SH-SY5Y (cell line): Measurements from ENCODE around the gene ART1.

Experiments
- GATA2 ChIP-seq: IDR thresholded peaks from 2 replicates; pipeline ENCODE4 v1.6.1; 2011; ENCODE audit warnings: mild to moderate bottlenecking, low read depth, low read length
- GATA3 ChIP-seq: IDR thresholded peaks from 2 replicates; pipeline ENCODE4 v1.6.1; 2011; ENCODE audit warnings: low read depth, mild to moderate bottlenecking, low read length, moderate library complexity

DNA sequence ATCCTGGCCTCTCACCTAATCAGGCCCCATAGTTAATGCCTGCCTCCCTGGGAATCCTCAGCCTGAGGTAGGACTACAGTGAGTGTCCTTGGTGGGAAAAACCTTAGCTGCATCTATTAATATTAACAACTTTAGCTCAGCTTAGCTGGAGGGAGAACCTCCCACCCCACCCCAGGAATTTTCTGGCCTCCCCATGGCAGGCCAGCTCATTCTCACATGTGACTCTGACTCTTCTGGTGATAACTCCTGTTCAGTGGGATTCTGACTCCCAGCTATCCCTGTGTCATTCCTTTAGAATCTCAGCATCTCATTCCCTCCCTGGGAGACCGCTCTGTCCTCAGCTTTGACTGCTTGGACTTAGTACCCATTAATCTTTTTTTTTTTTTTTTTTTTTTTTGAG lies 17.6 kb upstream of the ART1 start:
- no peak for TF ChIP-seq GATA2
- no peak for TF ChIP-seq GATA3
